ENCODE data around the gene PLXNA2.

The PLXNA2 gene

GRCh38 chr1:208149776-208150514, 94.2 kb downstream of the PLXNA2 start:
- DNase-seq (ENCODE audit: low read depth, low spot score): no peak

- no peak for DNase-seq (ENCODE audit: low read depth, low spot score)
These were observed 95.0 kb downstream of the PLXNA2 start for GRCh38 chr1:208149213-208149612.

GRCh38 chr1:208148380-208148779, 95.8 kb downstream of the PLXNA2 start:
- no peak for DNase-seq (ENCODE audit: low read depth, low spot score)

- DNase-seq (ENCODE audit: low read depth, low spot score): no peak
These were observed 97.5 kb downstream of the PLXNA2 start for GRCh38 chr1:208146650-208147049.

- no peak for DNase-seq (ENCODE audit: low read depth, low spot score)
These were observed 99.0 kb downstream of the PLXNA2 start for GRCh38 chr1:208145167-208145566.

- DNase-seq (ENCODE audit: low read depth, low spot score): no peak
These were observed 101.4 kb downstream of the PLXNA2 start for GRCh38 chr1:208142590-208143382.

GRCh38 chr1:208141610-208142192, 102.5 kb downstream of the PLXNA2 start:
- DNase-seq (ENCODE audit: low read depth, low spot score): no peak

GRCh38 chr1:208139434-208140045, 104.6 kb downstream of the PLXNA2 start:
- no peak for DNase-seq (ENCODE audit: low read depth, low spot score)

- DNase-seq (ENCODE audit: low read depth, low spot score): no peak
These were observed 107.0 kb downstream of the PLXNA2 start for GRCh38 chr1:208137193-208137592.

- no peak for DNase-seq (ENCODE audit: low read depth, low spot score)
These were observed 107.6 kb downstream of the PLXNA2 start for GRCh38 chr1:208136459-208137182.

- no peak for DNase-seq (ENCODE audit: low read depth, low spot score)
These were observed 108.8 kb downstream of the PLXNA2 start for GRCh38 chr1:208135354-208135753.

GRCh38 chr1:208134491-208134890, 109.7 kb downstream of the PLXNA2 start:
- DNase-seq (ENCODE audit: low read depth, low spot score): no peak

- no peak for DNase-seq (ENCODE audit: low read depth, low spot score)
These were observed 110.8 kb downstream of the PLXNA2 start for GRCh38 chr1:208133355-208133754.

- no peak for DNase-seq (ENCODE audit: low read depth, low spot score)
These were observed 111.8 kb downstream of the PLXNA2 start for GRCh38 chr1:208132287-208132882.

- peak; percentile 64 for DNase-seq (ENCODE audit: low read depth, low spot score)
These were observed 112.4 kb downstream of the PLXNA2 start for GRCh38 chr1:208131621-208132286.

GRCh38 chr1:208129487-208129886, 114.7 kb downstream of the PLXNA2 start:
- DNase-seq (ENCODE audit: low read depth, low spot score): no peak

- no peak for DNase-seq (ENCODE audit: low read depth, low spot score)
These were observed 115.1 kb downstream of the PLXNA2 start for GRCh38 chr1:208129060-208129459.

- no peak for DNase-seq (ENCODE audit: low read depth, low spot score)
These were observed 116.2 kb downstream of the PLXNA2 start for GRCh38 chr1:208127792-208128529.

- DNase-seq (ENCODE audit: low read depth, low spot score): no peak
These were observed 116.9 kb downstream of the PLXNA2 start for GRCh38 chr1:208127284-208127683.

- DNase-seq (ENCODE audit: low read depth, low spot score): no peak
These were observed 118.1 kb downstream of the PLXNA2 start for GRCh38 chr1:208126108-208126507.

Measured in smooth muscle cell of the brain vasculature (primary cell).